NCI-H1105 (cell line): ENCODE measurements around the gene PRPF40A.
"Not testable (repeated sequence)": the region's sequence is repeated elsewhere in the genome, so short reads cannot be mapped to it uniquely, and the experiment has no call there.

Experiments
- DNase-seq: peaks from one replicate; lab custom pipeline; 2025; lab: John Stamatoyannopoulos, UW

Gene PRPF40A

GRCh38 chr2:152717228-152718075 lies at the start of gene PRPF40A:
Gene PRPF40A, minus strand, starts transcription at chr2:152717461. Its CDS starts 22 bp downstream, at chr2:152717439.
- DNase-seq: peak; percentile 96

- DNase-seq: no peak
Observed at GRCh38 chr2:152766928-152767327, 49.7 kb upstream of the PRPF40A start.

GRCh38 chr2:152763651-152764050 lies 46.4 kb upstream of the PRPF40A start:
- no peak for DNase-seq

- not testable (repeated sequence) for DNase-seq
Observed at GRCh38 chr2:152763208-152763607, 45.9 kb upstream of the PRPF40A start.

GRCh38 chr2:152762202-152762601 lies 44.9 kb upstream of the PRPF40A start:
- DNase-seq: no peak

- DNase-seq: no peak
Observed at GRCh38 chr2:152761214-152761613, 44.0 kb upstream of the PRPF40A start.

GRCh38 chr2:152759290-152760072 lies 42.2 kb upstream of the PRPF40A start:
- no peak for DNase-seq

- no peak for DNase-seq
Observed at GRCh38 chr2:152755029-152755428, 37.8 kb upstream of the PRPF40A start.

- not testable (repeated sequence) for DNase-seq
Observed at GRCh38 chr2:152747751-152748150, 30.5 kb upstream of the PRPF40A start.

GRCh38 chr2:152743002-152743401 lies 25.7 kb upstream of the PRPF40A start:
- no peak for DNase-seq

GRCh38 chr2:152740743-152741328 lies 23.6 kb upstream of the PRPF40A start:
- DNase-seq: peak; percentile 31

GRCh38 chr2:152739705-152740104 lies 22.4 kb upstream of the PRPF40A start:
- not testable (repeated sequence) for DNase-seq

- DNase-seq: no peak
Observed at GRCh38 chr2:152738438-152738837, 21.2 kb upstream of the PRPF40A start.

- not testable (repeated sequence) for DNase-seq
Observed at GRCh38 chr2:152737509-152737908, 20.2 kb upstream of the PRPF40A start.

GRCh38 chr2:152730591-152731333 lies 13.5 kb upstream of the PRPF40A start:
- no peak for DNase-seq

- DNase-seq: no peak
Observed at GRCh38 chr2:152729844-152730243, 12.6 kb upstream of the PRPF40A start.

- no peak for DNase-seq
Observed at GRCh38 chr2:152723918-152724317, 6.7 kb upstream of the PRPF40A start.

GRCh38 chr2:152722639-152723038 lies 5.4 kb upstream of the PRPF40A start:
- DNase-seq: not testable (repeated sequence)

GRCh38 chr2:152720794-152721193 lies 3.5 kb upstream of the PRPF40A start:
- DNase-seq: no peak

- DNase-seq: peak; percentile 48
Observed at GRCh38 chr2:152718909-152719645, 1.8 kb upstream of the PRPF40A start.
